ENCODE measurements around the gene FRAS1.

FRAS1 gene

GRCh38 chr4:78308517-78308916, 251.4 kb downstream of the FRAS1 start:
- DNase-seq (ENCODE audit: low read depth), result no peak
- no peak overlapping the region for H3K4me3 ChIP-seq (ENCODE audit: low read depth, low read length)
- TF ChIP-seq CTCF (conservative IDR thresholded peaks at IDR 0.05; ENCODE audit: low read depth, low read length), result no peak

- DNase-seq (ENCODE audit: low read depth), result no peak
- no peak overlapping the region for H3K4me3 ChIP-seq (ENCODE audit: low read depth, low read length)
- TF ChIP-seq CTCF (conservative IDR thresholded peaks at IDR 0.05; ENCODE audit: low read depth, low read length), result no peak
These were observed 252.2 kb downstream of the FRAS1 start for GRCh38 chr4:78309352-78309751.

GRCh38 chr4:78310007-78310739, 253.1 kb downstream of the FRAS1 start:
- no peak overlapping the region for H3K4me3 ChIP-seq (ENCODE audit: low read depth, low read length)
- TF ChIP-seq CTCF (conservative IDR thresholded peaks at IDR 0.05; ENCODE audit: low read depth, low read length), result no peak
- DNase-seq (ENCODE audit: low read depth), result no peak

GRCh38 chr4:78310740-78311115, 253.6 kb downstream of the FRAS1 start:
- no peak for DNase-seq (ENCODE audit: low read depth)
- H3K4me3 ChIP-seq (ENCODE audit: low read depth, low read length), result no peak overlapping the region
- TF ChIP-seq CTCF (conservative IDR thresholded peaks at IDR 0.05; ENCODE audit: low read depth, low read length), result no peak

- no peak overlapping the region for H3K4me3 ChIP-seq (ENCODE audit: low read depth, low read length)
- no peak for DNase-seq (ENCODE audit: low read depth)
- TF ChIP-seq CTCF (conservative IDR thresholded peaks at IDR 0.05; ENCODE audit: low read depth, low read length), result no peak
These were observed 254.2 kb downstream of the FRAS1 start for GRCh38 chr4:78311306-78311705.

GRCh38 chr4:78312989-78313753, 256.0 kb downstream of the FRAS1 start:
- DNase-seq (ENCODE audit: low read depth), result no peak
- H3K4me3 ChIP-seq (ENCODE audit: low read depth, low read length), result no peak overlapping the region
- TF ChIP-seq CTCF (conservative IDR thresholded peaks at IDR 0.05; ENCODE audit: low read depth, low read length), result no peak

- no peak for TF ChIP-seq CTCF (conservative IDR thresholded peaks at IDR 0.05; ENCODE audit: low read depth, low read length)
- H3K4me3 ChIP-seq (ENCODE audit: low read depth, low read length), result no peak overlapping the region
These were observed 256.6 kb downstream of the FRAS1 start for GRCh38 chr4:78313754-78314120.

More at GRCh38 chr4:78313754-78314120, 256.6 kb downstream of the FRAS1 start:
- DNase-seq (ENCODE audit: low read depth), result no peak

Measured in choroid plexus epithelial cell (primary cell).